ENCODE data around the gene HS3ST6.
"Not testable (repeated sequence)": the region's sequence is repeated elsewhere in the genome, so short reads cannot be mapped to it uniquely, and the experiment has no call there.

The HS3ST6 gene

DNA sequence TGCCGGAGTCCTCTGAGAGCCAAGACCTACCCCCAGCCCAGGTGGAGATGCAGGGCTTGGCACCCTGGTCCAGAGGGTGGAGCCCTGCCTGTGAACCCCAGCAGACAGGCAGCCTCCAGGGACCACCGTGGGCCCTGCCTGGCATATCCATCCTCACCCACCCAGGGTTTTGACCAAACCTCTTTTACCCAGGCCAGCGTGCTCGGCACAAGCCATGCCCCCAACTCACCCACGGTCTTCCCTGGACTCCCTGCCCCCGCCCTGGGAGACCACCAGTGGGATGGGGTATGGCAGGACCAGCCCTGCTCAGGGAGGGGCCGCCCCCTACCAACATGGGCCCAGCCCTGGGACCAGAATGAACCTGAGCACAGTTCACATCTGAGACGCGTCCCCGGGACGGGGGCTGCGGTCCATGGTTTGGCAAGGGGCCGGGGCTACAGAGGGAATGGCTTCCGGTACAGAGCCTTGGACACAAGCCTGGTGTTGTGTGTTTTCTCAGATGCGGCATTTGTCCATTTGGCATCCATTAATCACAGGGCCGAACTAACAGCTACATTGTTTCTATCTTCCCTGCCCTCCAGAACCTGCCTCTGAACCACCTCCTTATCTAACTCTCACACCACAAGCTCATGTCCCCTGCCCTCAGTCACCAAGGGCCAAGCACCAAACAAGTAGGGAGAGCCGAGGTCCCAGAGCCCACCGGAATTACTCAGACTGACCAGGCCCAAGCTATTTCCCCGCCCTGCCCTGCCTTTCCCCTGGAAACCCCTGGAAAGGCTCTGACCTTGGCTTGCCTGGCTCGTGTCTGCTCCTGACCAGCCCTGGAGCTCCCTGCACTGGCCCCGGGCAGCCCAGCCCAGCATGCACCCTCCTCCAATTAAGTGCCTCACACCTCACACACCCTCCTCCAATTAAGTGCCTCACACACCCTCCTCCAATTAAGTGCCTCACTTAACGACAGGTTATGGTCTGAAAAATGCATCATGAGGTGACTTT, 14.1 kb downstream of the HS3ST6 start:
- TF ChIP-seq CTCF (IDR thresholded peaks at IDR 0.05; ENCODE audit: low read depth, low read length) = no peak
- in situ Hi-C loops (cut with HindIII; ENCODE audit: low sequenced_read_pairs) = no loop called here
- no peak overlapping the region for H3K4me3 ChIP-seq (ENCODE audit: low read depth, low read length)
- no peak for DNase-seq (ENCODE audit: low read depth, low spot score)

DNA sequence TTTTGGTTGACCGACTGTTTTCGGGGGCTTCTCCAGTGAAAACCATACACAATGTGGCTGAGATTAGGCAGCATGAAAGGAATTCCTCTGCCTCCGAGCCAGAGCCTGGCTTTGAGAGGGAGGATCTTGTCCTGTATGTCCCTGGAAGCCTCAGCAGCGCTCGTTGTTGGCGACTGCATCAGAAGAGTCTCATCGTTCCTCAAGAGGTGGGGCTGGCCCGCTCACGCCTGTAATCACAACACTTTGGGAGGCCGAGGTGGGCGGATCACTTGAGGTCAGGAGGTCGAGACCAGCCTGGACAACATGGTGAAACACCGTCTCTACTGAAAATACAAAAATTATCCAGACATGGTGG, 15.0 kb downstream of the HS3ST6 start:
- H3K4me3 ChIP-seq (ENCODE audit: low read depth, low read length) = no peak overlapping the region
- in situ Hi-C loops (cut with HindIII; ENCODE audit: low sequenced_read_pairs) = no loop called here
- no peak for DNase-seq (ENCODE audit: low read depth, low spot score)
- no peak for TF ChIP-seq CTCF (IDR thresholded peaks at IDR 0.05; ENCODE audit: low read depth, low read length)

DNA sequence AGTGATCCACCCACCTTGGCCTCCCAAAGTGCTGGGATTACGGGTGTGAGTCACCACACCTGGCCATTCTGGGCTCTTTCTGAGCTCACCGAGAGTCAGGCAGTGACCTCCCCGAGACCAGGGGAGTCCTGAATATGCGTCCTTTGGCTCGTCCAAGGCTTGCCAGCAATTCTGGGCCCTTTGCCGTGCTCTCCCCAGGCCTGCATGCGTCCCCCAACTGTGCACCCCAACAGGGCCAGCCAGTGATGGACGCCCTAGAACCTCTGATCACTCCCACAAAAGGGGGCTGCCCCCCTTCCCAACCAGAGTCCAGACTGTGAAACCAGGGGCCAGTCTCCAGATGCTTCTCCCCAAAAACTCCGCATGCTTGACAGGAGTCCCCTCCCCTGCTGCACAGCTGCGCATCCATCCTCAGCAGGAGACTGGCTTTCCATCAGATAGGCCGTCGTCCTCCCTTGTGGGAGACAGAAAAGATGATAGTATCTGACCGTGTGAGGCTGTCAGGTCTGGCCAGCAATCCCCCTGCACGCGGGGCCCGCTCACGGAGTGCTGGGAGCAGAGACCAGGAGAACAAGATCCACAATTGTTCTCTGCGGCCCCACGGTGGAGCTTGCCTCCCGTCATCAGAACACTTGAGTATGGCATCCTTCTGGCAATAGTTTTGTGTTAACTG, 15.5 kb downstream of the HS3ST6 start:
- in situ Hi-C loops (cut with HindIII; ENCODE audit: low sequenced_read_pairs) = no loop called here
- DNase-seq (ENCODE audit: low read depth, low spot score) = no peak
- TF ChIP-seq CTCF (IDR thresholded peaks at IDR 0.05; ENCODE audit: low read depth, low read length) = no peak
- no peak overlapping the region for H3K4me3 ChIP-seq (ENCODE audit: low read depth, low read length)

GRCh38 chr16:1900452-1900774, 17.8 kb downstream of the HS3ST6 start:
- in situ Hi-C loops (cut with HindIII; ENCODE audit: low sequenced_read_pairs) = no loop called here
- no peak overlapping the region for H3K4me3 ChIP-seq (ENCODE audit: low read depth, low read length)
- no peak for TF ChIP-seq CTCF (IDR thresholded peaks at IDR 0.05; ENCODE audit: low read depth, low read length)
- no peak for DNase-seq (ENCODE audit: low read depth, low spot score)

DNA sequence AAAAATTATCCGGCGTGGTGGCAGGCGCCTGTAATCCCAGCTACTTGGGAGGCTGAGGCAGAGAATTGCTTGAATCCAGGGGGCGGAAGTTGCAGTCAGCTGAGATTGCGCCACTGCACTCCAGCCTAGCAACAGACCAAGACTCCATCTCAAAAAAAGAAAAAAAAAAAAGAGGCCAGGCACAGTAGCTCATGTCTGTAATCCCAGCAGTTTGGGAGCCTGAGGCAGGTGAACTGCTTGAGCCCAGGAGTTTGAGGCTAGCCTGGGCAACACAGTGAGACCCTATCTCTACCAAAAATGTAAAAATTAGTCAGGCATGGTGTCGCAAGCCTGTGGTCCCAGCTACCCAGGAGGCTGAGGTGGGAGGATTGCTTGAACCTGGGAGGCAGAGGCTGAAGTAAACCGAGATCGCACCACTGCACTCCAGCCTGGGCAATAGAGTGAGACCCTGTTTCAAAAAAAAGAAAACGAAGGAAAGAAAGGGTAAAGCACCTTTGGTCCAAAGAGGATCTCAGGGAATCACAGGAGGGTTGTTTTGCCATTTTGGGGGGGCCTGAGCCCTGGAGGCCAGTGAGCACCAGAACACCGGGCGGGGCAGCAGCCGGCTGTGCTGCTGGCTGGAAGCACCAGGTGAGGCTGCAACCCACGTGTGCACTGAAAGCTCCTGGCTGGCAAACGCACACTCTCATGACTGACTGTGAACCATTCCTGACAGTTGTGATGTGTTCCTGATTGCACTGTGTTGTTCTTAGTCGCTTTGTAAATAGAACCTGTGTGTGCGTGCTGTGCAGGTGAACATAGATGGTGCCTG, 18.4 kb downstream of the HS3ST6 start:
- TF ChIP-seq CTCF (IDR thresholded peaks at IDR 0.05; ENCODE audit: low read depth, low read length) = no peak
- in situ Hi-C loops (cut with HindIII; ENCODE audit: low sequenced_read_pairs) = no loop called here
- no peak overlapping the region for H3K4me3 ChIP-seq (ENCODE audit: low read depth, low read length)
- no peak for DNase-seq (ENCODE audit: low read depth, low spot score)

GRCh38 chr16:1897692-1898091, 20.5 kb downstream of the HS3ST6 start:
- in situ Hi-C loops (cut with HindIII; ENCODE audit: low sequenced_read_pairs); H3K4me3 ChIP-seq (ENCODE audit: low read depth, low read length); DNase-seq (ENCODE audit: low read depth, low spot score): not testable (repeated sequence)
